A549 (cell line): ENCODE measurements around the gene HYAL4.

Experiments used
- CEBPB ChIP-seq, 2 experiments: fragments of >200 bp in 1 of 2; sonication (Bioruptor Twin) in 1 of 2; formaldehyde crosslinking in 1 of 2; IDR thresholded peaks; 2 replicates each; pipeline ENCODE4 v1.6.1; 2012 to 2016
- CTCF ChIP-seq: fragments of >200 bp; sonication (Bioruptor Twin); formaldehyde crosslinking; IDR thresholded peaks from 3 replicates; pipeline ENCODE4 v1.5.1; 2016
- EP300 ChIP-seq, 2 experiments: fragments of >200 bp; sonication (Bioruptor Twin); formaldehyde crosslinking; IDR thresholded peaks; 2 replicates in 1 of 2; 3 replicates in 1 of 2; pipeline ENCODE4 v1.6.1; 2016 to 2017
- NR3C1 ChIP-seq: fragments of >200 bp; sonication (Bioruptor Twin); formaldehyde crosslinking; IDR thresholded peaks from 3 replicates; pipeline ENCODE4 v1.6.1; 2017
- POLR2A ChIP-seq: IDR thresholded peaks from 2 replicates; pipeline ENCODE4 v1.6.1; 2012; ENCODE audit warnings: mild to moderate bottlenecking, low read length
- RAD21 ChIP-seq, 2 experiments: fragments of >200 bp in 1 of 2; sonication (Bioruptor Twin) in 1 of 2; formaldehyde crosslinking in 1 of 2; IDR thresholded peaks in 1 of 2; conservative IDR thresholded peaks in 1 of 2; 2 replicates in 1 of 2; 3 replicates in 1 of 2; pipeline ENCODE4 v1.6.1; 2012 to 2018; ENCODE audit warnings: inconsistent platforms in 1 of 2
- SREBF2 ChIP-seq: fragments of 450-650 bp; IDR thresholded peaks from 2 replicates; pipeline ENCODE4 v1.6.1; 2014; ENCODE audit warnings: mild to moderate bottlenecking, moderate library complexity
- ZFP36 ChIP-seq: fragments of 450-650 bp; IDR thresholded peaks from 2 replicates; pipeline ENCODE4 v1.6.1; 2014; ENCODE audit warnings: borderline replicate concordance; ENCODE audit not compliant: partially characterized antibody

DNA sequence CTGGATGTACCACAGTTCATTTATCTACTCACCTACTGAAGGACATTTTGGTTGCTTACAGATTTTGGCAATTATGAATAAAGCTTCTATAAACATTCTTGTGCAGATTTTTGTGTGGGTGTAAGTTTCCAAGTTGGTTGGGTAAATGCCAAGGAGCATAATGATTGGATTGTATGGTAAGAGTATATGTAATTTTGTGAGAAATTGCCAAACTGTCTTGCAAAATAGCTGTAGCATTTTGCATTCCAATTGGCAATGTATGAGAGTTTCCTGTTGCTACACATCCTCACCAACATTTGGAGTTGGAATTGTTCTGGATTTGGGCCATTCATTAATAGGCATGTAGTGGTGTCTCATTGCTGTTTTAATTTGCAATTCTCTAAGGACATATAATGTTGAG, 33.9 kb upstream of the HYAL4 start:
- TF ChIP-seq CEBPB (IDR thresholded peaks at IDR 0.05) (no peak), POLR2A (no peak), NR3C1 (no peak), ZFP36 (no peak), RAD21 (conservative IDR thresholded peaks at IDR 0.05 in 1 of 2, IDR thresholded peaks at IDR 0.05 in 1 of 2) (no peak), CTCF (no peak), SREBF2 (no peak), EP300 (IDR thresholded peaks at IDR 0.05) (no peak)
